Loucy (cell line): ENCODE data around the gene HIBCH.

ENCODE experiments used
- EZH2phosphoT487 ChIP-seq: fragments of 200-600 bp; IDR thresholded peaks from 2 replicates; pipeline ENCODE4 v1.6.1; 2018; ENCODE audit warnings: antibody characterized with exemption, mild to moderate bottlenecking, moderate library complexity, borderline replicate concordance
- TF ChIP-seq, protein P1 (sequence below): fragments of 200-600 bp; sonication (generic); conservative IDR thresholded peaks from 2 replicates; pipeline ENCODE4 v1.5.1; 2014; ENCODE audit warnings: mild to moderate bottlenecking, antibody characterized with exemption, low read length

DNA sequence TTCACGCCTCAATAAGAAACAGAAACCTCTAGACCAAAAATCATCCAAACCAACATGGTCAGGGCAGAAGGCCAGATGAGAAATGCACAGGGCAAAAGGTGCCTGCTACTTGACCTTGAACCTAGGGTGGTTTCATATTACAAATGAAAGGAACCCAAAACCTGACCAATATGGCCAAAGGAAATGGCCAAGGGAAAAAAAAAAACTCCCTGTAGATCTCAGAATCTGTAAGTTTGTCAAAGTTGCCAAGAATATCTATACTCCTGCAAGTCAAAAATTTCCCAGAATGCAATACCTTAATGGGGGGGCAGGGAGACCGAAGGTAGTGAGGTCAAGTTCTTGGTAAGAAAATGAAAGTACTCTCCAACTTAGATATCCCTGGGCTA is 47.2 kb downstream of the HIBCH start:
- TF ChIP-seq, protein P1, sequence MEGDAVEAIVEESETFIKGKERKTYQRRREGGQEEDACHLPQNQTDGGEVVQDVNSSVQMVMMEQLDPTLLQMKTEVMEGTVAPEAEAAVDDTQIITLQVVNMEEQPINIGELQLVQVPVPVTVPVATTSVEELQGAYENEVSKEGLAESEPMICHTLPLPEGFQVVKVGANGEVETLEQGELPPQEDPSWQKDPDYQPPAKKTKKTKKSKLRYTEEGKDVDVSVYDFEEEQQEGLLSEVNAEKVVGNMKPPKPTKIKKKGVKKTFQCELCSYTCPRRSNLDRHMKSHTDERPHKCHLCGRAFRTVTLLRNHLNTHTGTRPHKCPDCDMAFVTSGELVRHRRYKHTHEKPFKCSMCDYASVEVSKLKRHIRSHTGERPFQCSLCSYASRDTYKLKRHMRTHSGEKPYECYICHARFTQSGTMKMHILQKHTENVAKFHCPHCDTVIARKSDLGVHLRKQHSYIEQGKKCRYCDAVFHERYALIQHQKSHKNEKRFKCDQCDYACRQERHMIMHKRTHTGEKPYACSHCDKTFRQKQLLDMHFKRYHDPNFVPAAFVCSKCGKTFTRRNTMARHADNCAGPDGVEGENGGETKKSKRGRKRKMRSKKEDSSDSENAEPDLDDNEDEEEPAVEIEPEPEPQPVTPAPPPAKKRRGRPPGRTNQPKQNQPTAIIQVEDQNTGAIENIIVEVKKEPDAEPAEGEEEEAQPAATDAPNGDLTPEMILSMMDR, result no peak
- no peak for TF ChIP-seq EZH2phosphoT487
